ENCODE results near the gene INSRR.

DNA sequence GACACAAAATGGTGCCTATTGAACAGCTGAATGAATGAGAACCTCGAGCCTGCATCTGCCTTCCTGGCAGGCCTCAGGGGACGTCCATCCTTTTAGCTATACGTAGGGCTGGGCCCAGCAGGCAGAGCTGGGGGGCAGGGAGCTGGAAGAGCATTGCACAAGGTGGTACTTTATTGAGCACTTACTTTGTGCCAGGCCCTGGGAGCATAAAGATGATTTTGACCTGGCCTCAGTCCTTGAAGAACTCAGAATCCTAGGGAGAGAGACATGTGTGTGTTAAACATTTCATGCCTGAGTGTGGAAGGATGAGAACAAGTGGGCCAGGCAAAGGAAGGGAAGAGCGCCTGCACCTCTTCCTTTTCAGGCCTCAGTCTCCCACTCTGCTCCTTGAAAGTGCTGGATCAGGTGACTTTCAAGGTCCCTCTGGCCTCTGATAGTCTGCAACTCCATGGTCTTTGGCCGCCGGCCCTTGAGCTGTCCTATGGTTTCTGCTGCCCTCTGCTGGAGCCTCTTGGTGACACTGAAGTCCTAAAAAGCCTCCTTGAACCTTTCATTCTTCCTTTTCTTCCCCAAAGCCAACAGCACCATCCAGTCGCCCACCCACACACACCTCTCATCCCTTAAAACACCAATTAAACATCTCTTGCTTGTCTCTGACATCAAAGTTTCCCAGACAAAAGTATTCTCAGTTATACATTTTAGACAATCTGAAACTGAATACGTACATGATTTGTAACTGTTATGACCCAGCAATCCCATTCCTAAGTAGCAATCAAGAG is 31.1 kb upstream of the INSRR start:
- TF ChIP-seq, protein P1, sequence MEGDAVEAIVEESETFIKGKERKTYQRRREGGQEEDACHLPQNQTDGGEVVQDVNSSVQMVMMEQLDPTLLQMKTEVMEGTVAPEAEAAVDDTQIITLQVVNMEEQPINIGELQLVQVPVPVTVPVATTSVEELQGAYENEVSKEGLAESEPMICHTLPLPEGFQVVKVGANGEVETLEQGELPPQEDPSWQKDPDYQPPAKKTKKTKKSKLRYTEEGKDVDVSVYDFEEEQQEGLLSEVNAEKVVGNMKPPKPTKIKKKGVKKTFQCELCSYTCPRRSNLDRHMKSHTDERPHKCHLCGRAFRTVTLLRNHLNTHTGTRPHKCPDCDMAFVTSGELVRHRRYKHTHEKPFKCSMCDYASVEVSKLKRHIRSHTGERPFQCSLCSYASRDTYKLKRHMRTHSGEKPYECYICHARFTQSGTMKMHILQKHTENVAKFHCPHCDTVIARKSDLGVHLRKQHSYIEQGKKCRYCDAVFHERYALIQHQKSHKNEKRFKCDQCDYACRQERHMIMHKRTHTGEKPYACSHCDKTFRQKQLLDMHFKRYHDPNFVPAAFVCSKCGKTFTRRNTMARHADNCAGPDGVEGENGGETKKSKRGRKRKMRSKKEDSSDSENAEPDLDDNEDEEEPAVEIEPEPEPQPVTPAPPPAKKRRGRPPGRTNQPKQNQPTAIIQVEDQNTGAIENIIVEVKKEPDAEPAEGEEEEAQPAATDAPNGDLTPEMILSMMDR (conservative IDR thresholded peaks at IDR 0.05; ENCODE audit: low read depth, low read length): peak; percentile 91
- no peak for TF ChIP-seq RFX5 (IDR thresholded peaks at IDR 0.05; ENCODE audit: low read depth, low read length)
- TF ChIP-seq, protein P2, sequence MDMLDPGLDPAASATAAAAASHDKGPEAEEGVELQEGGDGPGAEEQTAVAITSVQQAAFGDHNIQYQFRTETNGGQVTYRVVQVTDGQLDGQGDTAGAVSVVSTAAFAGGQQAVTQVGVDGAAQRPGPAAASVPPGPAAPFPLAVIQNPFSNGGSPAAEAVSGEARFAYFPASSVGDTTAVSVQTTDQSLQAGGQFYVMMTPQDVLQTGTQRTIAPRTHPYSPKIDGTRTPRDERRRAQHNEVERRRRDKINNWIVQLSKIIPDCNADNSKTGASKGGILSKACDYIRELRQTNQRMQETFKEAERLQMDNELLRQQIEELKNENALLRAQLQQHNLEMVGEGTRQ (IDR thresholded peaks at IDR 0.05; ENCODE audit: low read depth, low read length): peak; percentile 61; the same call in 1 of the 2 replicates
- TF ChIP-seq POLR2A (IDR thresholded peaks at IDR 0.05; ENCODE audit: low read depth, low read length): no peak
- TF ChIP-seq RAD21 (IDR thresholded peaks at IDR 0.05; ENCODE audit: low read length): peak; percentile 90
- TF ChIP-seq MXI1 (IDR thresholded peaks at IDR 0.05; ENCODE audit: borderline replicate concordance, low read depth, low read length): no peak

Measured in IMR-90 (cell line).